A549 (cell line): ENCODE data around the gene FAM162A. TPM values are rescaled to one million over a fixed set of nuclear protein-coding genes. Genes with fewer than 3 reads are reported as not detected.

Experiments used
- ATAC-seq, 2 experiments: fragments of 200-7000 bp in 1 of 2; fragments of >200 bp in 1 of 2; cut with Nextera tagmentation in 1 of 2; cut with Tn5 transposase in 1 of 2; 3 replicates each; pipeline versions ENCODE4 v1.8.0 to v1.9.1; 2018 to 2020; ENCODE audit warnings: mild to moderate bottlenecking in 1 of 2, moderate library complexity in 1 of 2
- CTCF ChIA-PET: fragments of 300-600 bp; sonication (Branson Sonifier 250); formaldehyde crosslinking; extraction: SDS; loops from one replicate; lab custom pipeline; 2021; ENCODE audit warnings: antibody characterized with exemption, inconsistent platforms; lab: Yijun Ruan, JAX
- POLR2A ChIA-PET: fragments of 350-600 bp; formaldehyde crosslinking; extraction: SDS; loops from one replicate; lab custom pipeline; 2021; ENCODE audit warnings: antibody characterized with exemption, inconsistent platforms; lab: Yijun Ruan, JAX
- DNase-seq, 2 experiments: peaks; one replicate each; pipeline versions ENCODE4 v3.0.0 to v3.0.0-alpha.2; 2011 to 2016; ENCODE audit warnings: low read depth in 1 of 2, low spot score in 1 of 2
- FAIRE-seq: peaks from 2 replicates; lab custom pipeline; 2011; peaks lifted over from hg19 to GRCh38; lab: Jason Lieb, UNC
- H3K27ac ChIP-seq, 2 experiments: fragments of >200 bp; sonication (Bioruptor Twin); formaldehyde crosslinking; 3 replicates each; pipeline ENCODE4 v1.5.1; 2016 to 2017
- H3K4me1 ChIP-seq: fragments of >200 bp; sonication (Bioruptor Twin); formaldehyde crosslinking; 3 replicates; pipeline ENCODE4 v1.6.1; 2016
- H3K4me2 ChIP-seq: fragments of >200 bp; sonication (Bioruptor Twin); formaldehyde crosslinking; 3 replicates; pipeline ENCODE4 v1.6.1; 2016
- H3K4me3 ChIP-seq: fragments of >200 bp; sonication (Bioruptor Twin); formaldehyde crosslinking; 3 replicates; pipeline ENCODE4 v1.5.1; 2016
- H3K9me3 ChIP-seq: fragments of >200 bp; sonication (Bioruptor Twin); formaldehyde crosslinking; 3 replicates; pipeline ENCODE4 v1.6.1; 2016
- BHLHE40 ChIP-seq: IDR thresholded peaks from 2 replicates; pipeline ENCODE4 v1.6.1; 2012; ENCODE audit warnings: low read depth, low read length, inconsistent platforms
- CBX2 ChIP-seq: fragments of 200-600 bp; sonication (generic); IDR thresholded peaks from 2 replicates; pipeline ENCODE4 v1.6.1; 2016; ENCODE audit warnings: low read depth, mild to moderate bottlenecking, borderline replicate concordance
- CBX8 ChIP-seq: fragments of 200-600 bp; sonication (generic); IDR thresholded peaks from 2 replicates; pipeline ENCODE4 v1.6.1; 2016
- CEBPB ChIP-seq, 2 experiments: fragments of >200 bp in 1 of 2; sonication (Bioruptor Twin) in 1 of 2; formaldehyde crosslinking in 1 of 2; IDR thresholded peaks; 2 replicates each; pipeline ENCODE4 v1.6.1; 2012 to 2016
- CHD2 ChIP-seq: fragments of 150-350 bp; IDR thresholded peaks from 2 replicates; pipeline ENCODE4 v1.6.1; 2014; ENCODE audit warnings: low read length; ENCODE audit not compliant: partially characterized antibody
- EHF ChIP-seq: fragments of 250-450 bp; sonication (Bioruptor Pico); IDR thresholded peaks from 2 replicates; pipeline ENCODE4 v1.5.0; 2020; ENCODE audit warnings: mild to moderate bottlenecking
- EP300 ChIP-seq, 2 experiments: fragments of >200 bp; sonication (Bioruptor Twin); formaldehyde crosslinking; IDR thresholded peaks; 2 replicates in 1 of 2; 3 replicates in 1 of 2; pipeline ENCODE4 v1.6.1; 2016 to 2017
- FOSL2 ChIP-seq, 2 experiments: fragments of 450-650 bp in 1 of 2; fragments of >200 bp in 1 of 2; sonication (Bioruptor Twin) in 1 of 2; formaldehyde crosslinking; IDR thresholded peaks; 2 replicates each; pipeline versions ENCODE4 v1.5.0 to v1.6.1; 2016 to 2020; ENCODE audit warnings: mild to moderate bottlenecking in 1 of 2, moderate library complexity in 1 of 2
- FOXS1 ChIP-seq: fragments of 250-450 bp; sonication (Bioruptor Pico); IDR thresholded peaks from 2 replicates; pipeline ENCODE4 v1.5.0; 2020; ENCODE audit warnings: mild to moderate bottlenecking, moderate library complexity
- GATA3 ChIP-seq: IDR thresholded peaks from 2 replicates; pipeline ENCODE4 v1.6.1; 2012; ENCODE audit warnings: borderline replicate concordance
- HES2 ChIP-seq: fragments of >200 bp; sonication (Bioruptor Twin); formaldehyde crosslinking; IDR thresholded peaks from 2 replicates; pipeline ENCODE4 v1.6.1; 2016
- HMGXB4 ChIP-seq: fragments of 250-450 bp; sonication (Bioruptor Pico); IDR thresholded peaks from 2 replicates; pipeline ENCODE4 v1.5.0; 2021; ENCODE audit warnings: mild to moderate bottlenecking, moderate library complexity, borderline replicate concordance
- HOXA7 ChIP-seq: fragments of 250-450 bp; sonication (Bioruptor Pico); IDR thresholded peaks from 2 replicates; pipeline ENCODE4 v1.5.0; 2020; ENCODE audit warnings: mild to moderate bottlenecking, moderate library complexity
- HOXB5 ChIP-seq: fragments of 250-450 bp; sonication (Bioruptor Pico); IDR thresholded peaks from 2 replicates; pipeline ENCODE4 v1.5.0; 2020; ENCODE audit warnings: mild to moderate bottlenecking, moderate library complexity
- JUNB ChIP-seq: fragments of >200 bp; sonication (Bioruptor Twin); formaldehyde crosslinking; IDR thresholded peaks from 2 replicates; pipeline ENCODE4 v1.6.1; 2016
- MAZ ChIP-seq: fragments of 150-350 bp; IDR thresholded peaks from 2 replicates; pipeline ENCODE4 v1.6.1; 2014; ENCODE audit warnings: antibody characterized with exemption, low read depth, low read length, borderline replicate concordance
- MYC ChIP-seq: IDR thresholded peaks from 2 replicates; pipeline ENCODE4 v1.6.1; 2012; ENCODE audit warnings: mild to moderate bottlenecking, inconsistent platforms, low read length, improper control_type of control experiment, borderline replicate concordance
- NPAS2 ChIP-seq: fragments of 250-450 bp; sonication (Bioruptor Pico); IDR thresholded peaks from 2 replicates; pipeline ENCODE4 v1.8.0; 2022; ENCODE audit warnings: mild to moderate bottlenecking, moderate library complexity, borderline replicate concordance
- RAD21 ChIP-seq, 2 experiments: fragments of >200 bp in 1 of 2; sonication (Bioruptor Twin) in 1 of 2; formaldehyde crosslinking in 1 of 2; IDR thresholded peaks in 1 of 2; conservative IDR thresholded peaks in 1 of 2; 2 replicates in 1 of 2; 3 replicates in 1 of 2; pipeline ENCODE4 v1.6.1; 2012 to 2018; ENCODE audit warnings: inconsistent platforms in 1 of 2
- RARB ChIP-seq: fragments of 250-450 bp; sonication (Bioruptor Pico); IDR thresholded peaks from 2 replicates; pipeline ENCODE4 v1.8.0; 2021; ENCODE audit warnings: mild to moderate bottlenecking, moderate library complexity
- REST ChIP-seq: fragments of 200-600 bp; sonication (generic); IDR thresholded peaks from 2 replicates; pipeline ENCODE4 v1.6.1; 2016; ENCODE audit warnings: antibody characterized with exemption, mild to moderate bottlenecking, moderate library complexity
- SREBF2 ChIP-seq: fragments of 450-650 bp; IDR thresholded peaks from 2 replicates; pipeline ENCODE4 v1.6.1; 2014; ENCODE audit warnings: mild to moderate bottlenecking, moderate library complexity
- ZC3H11A ChIP-seq: fragments of 450-650 bp; IDR thresholded peaks from 2 replicates; pipeline ENCODE4 v1.6.1; 2014; ENCODE audit warnings: antibody characterized with exemption, mild to moderate bottlenecking
- ZFP36 ChIP-seq: fragments of 450-650 bp; IDR thresholded peaks from 2 replicates; pipeline ENCODE4 v1.6.1; 2014; ENCODE audit warnings: borderline replicate concordance; ENCODE audit not compliant: partially characterized antibody
- ZNF302 ChIP-seq: fragments of 250-450 bp; sonication (Bioruptor Pico); IDR thresholded peaks from 2 replicates; pipeline ENCODE4 v1.9.0; 2021; ENCODE audit warnings: inconsistent platforms, mild to moderate bottlenecking, moderate library complexity
- ZSCAN20 ChIP-seq: fragments of 250-450 bp; sonication (Bioruptor Pico); IDR thresholded peaks from 2 replicates; pipeline ENCODE4 v1.8.0; 2022; ENCODE audit warnings: mild to moderate bottlenecking, moderate library complexity
- WGBS: methylation state at CpG from one replicate; pipeline ENCODE4 v1.1.6; 2017; ENCODE audit errors: missing lambda C conversion rate; 5-methylcytosine and 5-hydroxymethylcytosine counted together
- polyA plus RNA-seq, 4 experiments: library from polyadenylated mRNA; depleted of rRNA in 3 of 4; stranded (reverse); fragments of >200 nt; fragmentation: RNase III in 1 of 4; extraction: RNeasy Plus Mini Kit Qiagen cat#74134 plus additional on column Dnase treatment in 1 of 4; gene quantifications; 2 replicates in 3 of 4; 3 replicates in 1 of 4; pipeline ENCODE4 v1.2.3, GENCODE V29; 2011 to 2017
- TF ChIP-seq, protein P1 (sequence below): IDR thresholded peaks from 2 replicates; pipeline ENCODE4 v1.6.1; 2012

FAM162A gene
- polyA plus RNA-seq, 2 of the 4 experiments (the other 2 are of a cell fraction) = 41.8 to 61.1 TPM

GRCh38 chr3:122389892-122390291 lies 5.9 kb downstream of the FAM162A start:
- Histone ChIP-seq H3K4me2 (no peak overlapping the region), H3K27ac (no peak overlapping the region), H3K9me3 (no peaks in the 10 kb centered on the region), H3K4me1 (peaks cover 4% of the 10 kb centered on the region; the same call in 1 of the 3 replicates), H3K4me3 (no peak overlapping the region)
- POLR2A ChIA-PET = interaction anchor here (0.7 to 1.1 kb wide), 2 partner anchors 27 to 629 kb away, joined by 3 read pairs; no protein-coding TSS in a partner anchor
- no peak for ATAC-seq
- no peak for DNase-seq
- TF ChIP-seq GATA3 (no peak), FOSL2 (IDR thresholded peaks at IDR 0.05) (no peak), FOSL2 (CRISPR knock-in tag; IDR thresholded peaks at IDR 0.05) (no peak), CBX8 (no peak), ZSCAN20 (no peak), REST (no peak), MYC (no peak), RARB (CRISPR knock-in tag) (no peak), HES2 (no peak), CEBPB (IDR thresholded peaks at IDR 0.05) (no peak), ZFP36 (no peak), HMGXB4 (CRISPR knock-in tag) (no peak), SREBF2 (no peak), BHLHE40 (no peak), NPAS2 (CRISPR knock-in tag) (no peak), JUNB (no peak), RAD21 (conservative IDR thresholded peaks at IDR 0.05 in 1 of 2, IDR thresholded peaks at IDR 0.05 in 1 of 2) (no peak), CBX2 (no peak), MAZ (no peak)
- CTCF ChIA-PET = interaction anchor here (1.1 to 1.3 kb wide), 2 partner anchors 21 to 287 kb away, joined by 3 read pairs; no protein-coding TSS in a partner anchor
- WGBS = 94% methylated on average over 4 of the region's 4 CpGs
- FAIRE-seq = no peak

GRCh38 chr3:122390665-122391064 lies 6.7 kb downstream of the FAM162A start:
- TF ChIP-seq CHD2 (no peak), MAZ (no peak), EP300 (IDR thresholded peaks at IDR 0.05) (no peak), CBX2 (no peak), ZC3H11A (no peak), HOXA7 (no peak), HOXB5 (no peak), RAD21 (conservative IDR thresholded peaks at IDR 0.05 in 1 of 2, IDR thresholded peaks at IDR 0.05 in 1 of 2) (no peak), FOXS1 (CRISPR knock-in tag) (no peak), EHF (CRISPR knock-in tag) (no peak), ZNF302 (no peak)
- TF ChIP-seq, protein P1, sequence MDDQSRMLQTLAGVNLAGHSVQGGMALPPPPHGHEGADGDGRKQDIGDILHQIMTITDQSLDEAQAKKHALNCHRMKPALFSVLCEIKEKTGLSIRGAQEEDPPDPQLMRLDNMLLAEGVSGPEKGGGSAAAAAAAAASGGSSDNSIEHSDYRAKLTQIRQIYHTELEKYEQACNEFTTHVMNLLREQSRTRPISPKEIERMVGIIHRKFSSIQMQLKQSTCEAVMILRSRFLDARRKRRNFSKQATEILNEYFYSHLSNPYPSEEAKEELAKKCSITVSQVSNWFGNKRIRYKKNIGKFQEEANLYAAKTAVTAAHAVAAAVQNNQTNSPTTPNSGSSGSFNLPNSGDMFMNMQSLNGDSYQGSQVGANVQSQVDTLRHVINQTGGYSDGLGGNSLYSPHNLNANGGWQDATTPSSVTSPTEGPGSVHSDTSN = no peak
- Histone ChIP-seq H3K27ac (no peak overlapping the region), H3K4me2 (no peak overlapping the region), H3K9me3 (no peaks in the 10 kb centered on the region), H3K4me3 (no peak overlapping the region), H3K4me1 (no peaks in the 10 kb centered on the region)
- POLR2A ChIA-PET = interaction anchor here (1.1 kb wide), 1 partner anchor 26 kb away, joined by 3 read pairs; no protein-coding TSS in a partner anchor
- ATAC-seq (no peak), DNase-seq (no peak), FAIRE-seq (no peak)
- 73% methylated on average over 4 of the region's 4 CpGs for WGBS
- CTCF ChIA-PET = interaction anchor here (1.1 to 1.3 kb wide), 2 partner anchors 21 to 288 kb away, joined by 3 read pairs; no protein-coding TSS in a partner anchor
